ENCODE results near the gene PHF21A. TPM values are rescaled to one million over a fixed set of nuclear protein-coding genes. Genes with fewer than 3 reads are reported as not detected.
"Not testable (repeated sequence)": the region's sequence is repeated elsewhere in the genome, so short reads cannot be mapped to it uniquely, and the experiment has no call there.

The PHF21A gene
- total RNA-seq, 2 experiments from 2014 or later, result 59.5 to 66.2 TPM

GRCh38 chr11:46015941-46016340, 105.3 kb downstream of the PHF21A start:
- no peak overlapping the region for H3K27ac Mint-ChIP-seq
- H3K4me1 Mint-ChIP-seq (ENCODE audit: low read depth), result peaks cover 8% of the 10 kb centered on the region
- DNase-seq, result no peak
- H3K36me3 Mint-ChIP-seq (ENCODE audit: low read depth), result peaks cover 10% of the 10 kb centered on the region
- Histone ChIP-seq H3K4me1 (ENCODE audit: insufficient read depth, low read length) (no peaks in the 10 kb centered on the region), H3K9me3 (ENCODE audit: control insufficient read depth in 1 of 2, insufficient read depth in 1 of 2, low read length in 2 of 2) (no peaks in the 10 kb centered on the region), H3K4me3 (ENCODE audit: low read length) (no peak overlapping the region), H3K36me3 (ENCODE audit: insufficient read depth, low read length) (no peaks in the 10 kb centered on the region), H3K27me3 (ENCODE audit: control insufficient read depth in 1 of 2, insufficient read depth in 2 of 2, low read length in 2 of 2) (no peaks in the 10 kb centered on the region), H3K27ac (ENCODE audit: low read depth in 1 of 2, low read length in 2 of 2) (no peak overlapping the region)
- TF ChIP-seq CTCF (IDR thresholded peaks at IDR 0.05), result no peak
- intact Hi-C loops (cut with DNase I, micrococcal nuclease), result no loop called here
- no peak overlapping the region for H3K4me3 Mint-ChIP-seq
- CTCF ChIA-PET, result no interaction called here
- no peaks in the 10 kb centered on the region for H3K9me3 Mint-ChIP-seq
- no peaks in the 10 kb centered on the region for H3K27me3 Mint-ChIP-seq
- ATAC-seq (ENCODE audit: poor library complexity), result no peak
- POLR2A ChIA-PET, result no interaction called here

GRCh38 chr11:46014168-46014567, 107.1 kb downstream of the PHF21A start:
- H3K27me3 Mint-ChIP-seq; ATAC-seq (ENCODE audit: poor library complexity); H3K27me3 ChIP-seq (ENCODE audit: control insufficient read depth in 1 of 2, insufficient read depth in 2 of 2, low read length in 2 of 2); H3K27ac Mint-ChIP-seq; H3K9me3 ChIP-seq (ENCODE audit: control insufficient read depth in 1 of 2, insufficient read depth in 1 of 2, low read length in 2 of 2); CTCF ChIA-PET; H3K4me3 Mint-ChIP-seq; H3K36me3 Mint-ChIP-seq (ENCODE audit: low read depth); H3K9me3 Mint-ChIP-seq; H3K27ac ChIP-seq (ENCODE audit: low read depth in 1 of 2, low read length in 2 of 2); POLR2A ChIA-PET; H3K4me1 ChIP-seq (ENCODE audit: insufficient read depth, low read length); DNase-seq; H3K4me1 Mint-ChIP-seq (ENCODE audit: low read depth); H3K36me3 ChIP-seq (ENCODE audit: insufficient read depth, low read length); intact Hi-C loops (cut with DNase I, micrococcal nuclease); H3K4me3 ChIP-seq (ENCODE audit: low read length): not testable (repeated sequence)

GRCh38 chr11:46012185-46012584, 109.1 kb downstream of the PHF21A start:
- no peak overlapping the region for H3K27ac ChIP-seq (ENCODE audit: low read depth in 1 of 2, low read length in 2 of 2)
- POLR2A ChIA-PET, result no interaction called here
- CTCF ChIA-PET, result interaction anchor here (0.9 to 1.5 kb wide), 3 partner anchors 9 to 19 kb away, joined by 3 to 5 read pairs (median 3); no protein-coding TSS in a partner anchor
- Mint-ChIP-seq H3K27me3 (no peaks in the 10 kb centered on the region), H3K4me3 (no peak overlapping the region), H3K36me3 (ENCODE audit: low read depth) (peaks cover under 1% of the 10 kb centered on the region), H3K27ac (peak overlapping the region; percentile 1), H3K4me1 (ENCODE audit: low read depth) (no peaks in the 10 kb centered on the region), H3K9me3 (no peaks in the 10 kb centered on the region)
- intact Hi-C loops (cut with DNase I, micrococcal nuclease), result no loop called here
- no peak for ATAC-seq (ENCODE audit: poor library complexity)
- no peaks in the 10 kb centered on the region for H3K9me3 ChIP-seq (ENCODE audit: control insufficient read depth in 1 of 2, insufficient read depth in 1 of 2, low read length in 2 of 2)
- no peaks in the 10 kb centered on the region for H3K36me3 ChIP-seq (ENCODE audit: insufficient read depth, low read length)
- no peaks in the 10 kb centered on the region for H3K4me1 ChIP-seq (ENCODE audit: insufficient read depth, low read length)
- no peak overlapping the region for H3K4me3 ChIP-seq (ENCODE audit: low read length)
- no peak for TF ChIP-seq CTCF (IDR thresholded peaks at IDR 0.05)
- H3K27me3 ChIP-seq (ENCODE audit: control insufficient read depth in 1 of 2, insufficient read depth in 2 of 2, low read length in 2 of 2), result no peaks in the 10 kb centered on the region
- no peak for DNase-seq

GRCh38 chr11:46010100-46010499, 111.2 kb downstream of the PHF21A start:
- Histone ChIP-seq H3K4me1 (ENCODE audit: insufficient read depth, low read length) (no peaks in the 10 kb centered on the region), H3K27ac (ENCODE audit: low read depth in 1 of 2, low read length in 2 of 2) (no peak overlapping the region), H3K4me3 (ENCODE audit: low read length) (no peak overlapping the region), H3K9me3 (ENCODE audit: control insufficient read depth in 1 of 2, insufficient read depth in 1 of 2, low read length in 2 of 2) (no peaks in the 10 kb centered on the region), H3K36me3 (ENCODE audit: insufficient read depth, low read length) (no peaks in the 10 kb centered on the region), H3K27me3 (ENCODE audit: control insufficient read depth in 1 of 2, insufficient read depth in 2 of 2, low read length in 2 of 2) (no peaks in the 10 kb centered on the region)
- intact Hi-C loops (cut with DNase I, micrococcal nuclease), result no loop called here
- Mint-ChIP-seq H3K27ac (peak overlapping the region; percentile 10), H3K4me1 (ENCODE audit: low read depth) (peaks cover 4% of the 10 kb centered on the region), H3K27me3 (no peaks in the 10 kb centered on the region), H3K9me3 (no peaks in the 10 kb centered on the region), H3K36me3 (ENCODE audit: low read depth) (no peaks in the 10 kb centered on the region), H3K4me3 (no peak overlapping the region)
- no peak for TF ChIP-seq CTCF (IDR thresholded peaks at IDR 0.05)
- CTCF ChIA-PET, result no interaction called here
- POLR2A ChIA-PET, result no interaction called here
- ATAC-seq (ENCODE audit: poor library complexity) (no peak), DNase-seq (no peak)

Measured in CD4-positive, alpha-beta T cell (primary cell).